HG02970 (cell line): ENCODE measurements around the gene BBS7.

Experiments
- ATAC-seq: cut with Tn5 transposase; IDR thresholded peaks from one replicate; pipeline ENCODE4 v1.9.1; 2021; ENCODE audit warnings: mild to moderate bottlenecking, moderate library complexity, moderate number of reproducible peaks; ENCODE audit not compliant: unreplicated experiment, low FRiP score

BBS7 gene, protein sequence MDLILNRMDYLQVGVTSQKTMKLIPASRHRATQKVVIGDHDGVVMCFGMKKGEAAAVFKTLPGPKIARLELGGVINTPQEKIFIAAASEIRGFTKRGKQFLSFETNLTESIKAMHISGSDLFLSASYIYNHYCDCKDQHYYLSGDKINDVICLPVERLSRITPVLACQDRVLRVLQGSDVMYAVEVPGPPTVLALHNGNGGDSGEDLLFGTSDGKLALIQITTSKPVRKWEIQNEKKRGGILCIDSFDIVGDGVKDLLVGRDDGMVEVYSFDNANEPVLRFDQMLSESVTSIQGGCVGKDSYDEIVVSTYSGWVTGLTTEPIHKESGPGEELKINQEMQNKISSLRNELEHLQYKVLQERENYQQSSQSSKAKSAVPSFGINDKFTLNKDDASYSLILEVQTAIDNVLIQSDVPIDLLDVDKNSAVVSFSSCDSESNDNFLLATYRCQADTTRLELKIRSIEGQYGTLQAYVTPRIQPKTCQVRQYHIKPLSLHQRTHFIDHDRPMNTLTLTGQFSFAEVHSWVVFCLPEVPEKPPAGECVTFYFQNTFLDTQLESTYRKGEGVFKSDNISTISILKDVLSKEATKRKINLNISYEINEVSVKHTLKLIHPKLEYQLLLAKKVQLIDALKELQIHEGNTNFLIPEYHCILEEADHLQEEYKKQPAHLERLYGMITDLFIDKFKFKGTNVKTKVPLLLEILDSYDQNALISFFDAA

DNA sequence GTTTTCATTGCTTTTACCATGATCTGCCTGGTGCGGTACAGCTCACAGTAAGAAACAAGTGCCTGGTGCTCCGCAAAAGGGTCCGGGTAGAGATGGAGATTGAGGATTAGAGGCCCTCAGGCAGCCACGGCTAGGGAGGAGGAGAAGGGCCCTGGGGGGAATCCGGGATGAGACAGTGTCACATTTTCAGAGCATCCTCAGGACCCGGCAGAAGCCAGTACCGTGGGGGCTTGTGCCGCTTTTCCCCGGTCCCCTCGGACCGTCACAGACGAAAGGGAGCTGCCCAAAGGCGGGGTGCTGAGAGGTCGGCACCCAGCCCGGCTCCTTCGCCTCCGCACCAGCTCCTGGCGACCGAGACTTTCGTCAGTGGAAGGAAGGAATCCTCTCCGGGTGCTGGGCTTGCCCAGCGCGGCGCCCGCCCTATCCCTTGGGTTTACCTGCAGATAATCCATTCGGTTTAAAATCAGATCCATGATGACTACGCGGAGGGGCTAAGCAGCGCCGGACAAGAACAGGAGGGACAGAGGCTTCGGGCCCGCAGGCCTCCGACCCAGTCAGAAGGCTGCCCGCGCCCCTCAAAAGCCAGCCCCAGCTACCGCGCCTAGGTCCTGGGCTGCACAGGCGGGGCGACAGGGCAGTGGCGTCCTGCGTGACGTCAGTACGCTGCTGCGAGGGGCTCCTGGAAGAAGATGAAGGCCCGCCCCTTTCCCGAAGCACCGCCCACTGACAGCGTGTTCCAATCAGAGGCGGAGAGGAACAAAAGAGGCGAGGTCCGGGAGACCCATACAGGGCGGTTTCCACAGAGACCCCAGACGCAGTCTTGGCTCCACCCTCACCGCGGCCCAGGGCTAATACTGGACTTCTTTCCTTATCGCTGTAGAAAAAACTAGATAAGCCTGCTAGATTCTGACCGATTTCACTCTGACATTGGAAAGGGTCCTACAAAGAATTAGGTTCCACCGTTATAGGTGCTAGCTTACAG, at the start of gene BBS7:
Gene BBS7, minus strand, starts transcription at position 634 of the 982 bp plus-strand sequence. Its CDS starts 161 bp downstream, at position 473.
- ATAC-seq = peak; percentile 99

DNA sequence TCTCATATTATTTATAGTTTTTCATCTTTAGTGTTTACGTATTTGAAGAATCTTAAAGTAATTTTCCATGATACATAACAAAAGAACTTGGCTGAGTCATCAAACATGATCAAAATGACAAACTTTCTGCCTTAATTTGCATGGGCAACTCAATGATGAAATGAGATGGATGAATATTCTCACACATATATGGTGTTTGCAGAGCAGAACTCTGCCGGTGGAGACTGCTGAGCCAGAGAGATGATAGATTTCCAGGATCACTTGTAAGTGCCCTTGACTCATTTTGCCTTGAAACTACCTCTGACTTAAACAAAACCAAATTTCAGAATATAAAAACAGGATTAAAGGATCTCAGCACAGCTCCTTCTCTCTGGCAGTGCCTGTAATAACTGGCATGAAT, 43.4 kb upstream of the BBS7 start:
- ATAC-seq = no peak

DNA sequence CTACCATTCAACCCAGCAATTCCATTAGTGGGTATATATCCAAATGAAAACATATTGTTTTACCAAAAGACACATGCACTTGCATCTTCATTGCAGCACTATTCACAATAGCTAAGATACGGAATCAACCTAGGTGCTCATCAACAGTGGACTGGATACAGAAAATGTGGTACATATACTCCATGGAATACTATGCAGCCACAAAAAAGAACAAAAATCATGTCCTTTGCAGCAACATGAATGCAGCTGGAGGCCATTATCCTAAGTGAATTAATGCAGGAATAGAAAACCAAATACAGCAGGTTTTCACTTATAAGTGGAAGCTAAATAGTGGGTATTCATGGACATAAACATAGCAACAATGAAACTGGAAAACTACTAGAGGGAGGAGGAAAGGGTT, 38.1 kb upstream of the BBS7 start:
- ATAC-seq = no peak

DNA sequence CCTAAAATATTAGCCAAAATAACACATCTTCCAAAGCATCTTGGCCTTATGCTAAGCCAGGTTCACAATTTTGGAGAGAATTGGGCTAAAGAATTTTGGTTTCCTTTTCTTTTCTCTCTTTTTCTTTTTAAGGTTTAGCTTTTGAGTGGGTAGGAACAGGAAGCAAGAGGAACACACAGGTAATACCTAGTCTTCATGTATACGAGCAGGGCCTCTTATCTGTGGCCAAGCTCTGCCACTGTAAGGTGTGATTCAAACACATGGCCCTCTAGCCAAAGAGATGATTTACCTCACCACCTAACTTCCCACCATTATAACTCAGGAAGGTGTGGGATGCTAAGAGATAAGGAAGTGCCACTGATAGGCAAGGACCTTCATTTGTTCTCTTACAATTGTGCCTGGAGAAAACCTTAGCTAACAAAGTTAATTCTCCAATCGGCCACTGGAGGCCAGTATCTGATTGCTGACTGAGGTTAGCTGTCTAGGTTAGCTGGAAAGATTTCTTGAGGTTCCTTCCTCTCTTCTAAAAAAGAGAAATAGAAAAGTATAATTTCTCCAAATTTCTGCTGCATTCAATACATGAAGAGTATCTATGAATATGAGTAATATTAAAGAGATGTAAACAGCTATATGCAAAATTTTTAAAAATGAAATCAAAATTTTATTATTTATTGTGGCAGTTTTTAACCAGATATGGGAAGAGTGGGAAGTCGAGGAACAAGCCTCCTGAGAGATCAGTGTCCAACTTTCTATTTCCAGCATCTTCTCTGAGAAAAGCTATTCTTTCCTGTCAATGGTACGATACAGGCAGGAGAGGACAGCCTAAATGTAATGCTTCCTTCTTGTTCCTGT, 30.1 kb upstream of the BBS7 start:
- no peak for ATAC-seq

- ATAC-seq = no peak
These were observed 27.9 kb upstream of the BBS7 start for GRCh38 chr4:121898150-121898549.

DNA sequence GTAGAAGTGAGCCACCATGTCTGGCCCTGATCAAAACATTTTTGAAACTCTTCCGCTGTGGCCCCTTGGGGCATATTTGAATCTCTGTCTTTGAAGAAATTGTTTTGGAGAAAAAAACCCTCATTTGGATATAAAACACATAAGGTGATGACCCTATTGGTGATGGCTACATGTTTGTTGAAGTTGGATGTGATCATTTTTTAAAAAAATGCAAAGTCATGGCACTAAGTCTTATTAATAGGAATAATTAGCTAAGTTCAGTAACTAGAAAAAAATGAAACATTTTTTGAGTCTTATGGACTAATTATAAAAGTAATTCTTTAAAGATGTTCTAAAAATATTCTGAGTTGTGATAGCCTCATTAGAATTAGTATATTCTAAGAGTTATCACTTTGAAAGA, 17.9 kb upstream of the BBS7 start:
- ATAC-seq = no peak

- no peak for ATAC-seq
These were observed 14.8 kb upstream of the BBS7 start for GRCh38 chr4:121885115-121885514.

DNA sequence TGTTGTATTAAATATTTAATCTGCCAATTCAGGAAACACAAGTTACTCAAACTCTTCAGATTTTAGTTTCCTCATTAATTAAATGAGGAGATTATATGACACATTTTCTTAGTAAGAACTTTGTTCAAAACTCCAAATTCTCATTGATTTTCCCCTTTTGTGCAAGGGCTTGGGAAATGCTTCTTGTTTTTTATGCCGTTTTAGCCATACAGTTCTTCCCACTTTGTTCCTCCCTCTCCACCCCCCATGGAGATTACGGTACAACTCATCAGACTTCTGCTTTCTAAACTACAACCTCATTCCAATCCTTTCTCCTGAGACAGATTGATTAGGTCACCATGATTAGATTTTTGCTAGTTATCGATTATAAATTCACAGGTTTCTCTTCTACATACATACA, 10.9 kb upstream of the BBS7 start:
- no peak for ATAC-seq

GRCh38 chr4:121879135-121879534, 8.9 kb upstream of the BBS7 start:
- no peak for ATAC-seq

- no peak for ATAC-seq
These were observed 6.9 kb upstream of the BBS7 start for GRCh38 chr4:121877041-121877773.

GRCh38 chr4:121876070-121876469, 5.8 kb upstream of the BBS7 start:
- ATAC-seq = no peak

DNA sequence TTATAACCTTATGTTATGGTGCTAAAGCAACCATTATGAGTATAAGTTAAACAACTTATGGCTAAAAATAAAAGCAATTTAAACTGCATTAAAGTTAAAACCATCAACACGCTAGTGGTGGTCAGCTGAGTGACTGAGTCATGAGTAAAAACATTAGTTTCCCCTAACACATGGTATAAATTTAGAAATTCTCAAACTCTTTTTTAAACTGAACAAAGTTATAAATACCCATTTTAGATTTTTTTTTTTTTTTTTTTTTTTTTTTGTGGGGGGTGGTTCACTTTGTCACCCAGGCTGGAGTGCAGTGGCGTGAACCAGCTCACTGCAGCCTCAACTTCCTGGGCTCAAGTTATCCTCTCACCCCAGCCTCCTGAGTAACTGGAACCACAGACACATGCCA, 5.4 kb upstream of the BBS7 start:
- no peak for ATAC-seq

- ATAC-seq = no peak
These were observed 3.3 kb upstream of the BBS7 start for GRCh38 chr4:121873604-121874003.

- no peak for ATAC-seq
These were observed 6.5 kb downstream of the BBS7 start for GRCh38 chr4:121863799-121864198.

DNA sequence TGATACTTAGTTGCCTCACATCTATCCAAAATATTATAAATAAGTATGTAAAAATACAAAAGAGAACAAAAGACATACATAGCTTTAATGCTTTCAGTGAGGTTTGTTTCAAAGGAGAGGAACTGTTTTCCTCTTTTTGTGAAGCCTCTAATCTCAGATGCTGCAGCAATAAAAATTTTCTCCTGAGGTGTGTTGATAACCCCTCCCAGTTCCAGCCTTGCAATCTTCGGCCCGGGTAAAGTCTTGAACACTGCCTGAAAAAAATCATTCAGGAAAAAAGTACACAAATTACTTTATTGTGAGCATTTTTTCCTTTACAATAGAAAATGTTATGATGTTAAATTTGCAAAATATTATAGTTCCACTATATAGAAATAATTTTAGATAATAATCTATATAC, 8.8 kb downstream of the BBS7 start:
- no peak for ATAC-seq

GRCh38 chr4:121860121-121860520, 10.2 kb downstream of the BBS7 start:
- no peak for ATAC-seq

- ATAC-seq = no peak
These were observed 18.9 kb downstream of the BBS7 start for GRCh38 chr4:121851354-121851753.

- no peak for ATAC-seq
These were observed 23.6 kb downstream of the BBS7 start for GRCh38 chr4:121846662-121847061.

DNA sequence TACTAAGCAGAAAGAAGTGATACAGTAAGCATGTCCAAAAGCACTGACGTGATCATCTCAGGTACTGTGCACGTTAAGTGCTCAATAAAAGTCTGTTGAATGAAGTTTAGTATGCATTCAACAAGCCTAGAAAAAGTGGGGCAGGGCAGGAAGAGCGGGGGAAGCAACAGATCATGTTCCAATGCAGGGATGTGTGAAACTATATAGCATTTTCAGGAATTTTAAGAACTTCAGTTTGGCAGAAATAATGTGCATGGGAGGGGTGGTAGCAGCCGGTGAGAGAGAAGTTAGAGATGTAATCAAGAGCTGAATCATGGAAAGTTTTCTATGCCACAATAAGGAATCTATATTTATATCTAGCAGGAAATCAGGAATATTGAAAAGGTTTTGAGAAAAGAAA, 27.4 kb downstream of the BBS7 start:
- no peak for ATAC-seq
